ENCODE data around the gene ZBTB8OS. TPM values are rescaled to one million over a fixed set of nuclear protein-coding genes. Genes with fewer than 3 reads are reported as not detected.
A peak's percentile ranks its signal among the peaks of the same experiment; 100 is the strongest.
"Not testable (repeated sequence)": the region's sequence is repeated elsewhere in the genome, so short reads cannot be mapped to it uniquely, and the experiment has no call there.

Gene ZBTB8OS
- total RNA-seq, 1 experiment from 2014 or later = 49.2 TPM

DNA sequence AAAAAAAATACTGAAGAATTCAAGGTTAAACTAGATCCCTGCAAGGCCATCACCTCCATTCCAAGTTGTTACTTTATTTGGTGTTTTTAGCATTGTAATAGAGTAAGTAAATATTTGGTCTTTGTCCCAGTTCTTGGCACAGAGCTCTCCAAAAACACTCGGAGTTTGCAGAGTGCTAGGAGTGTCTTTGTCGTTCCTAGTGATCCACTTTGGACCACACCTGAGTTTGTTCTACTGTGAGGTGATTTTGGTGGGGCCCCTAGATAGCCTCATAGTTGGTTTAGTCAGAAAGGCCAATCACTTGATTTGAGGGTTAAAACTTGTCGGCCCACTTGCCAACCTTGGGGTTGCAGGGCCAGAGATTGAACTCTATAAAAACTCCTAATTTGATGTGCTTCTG is 26.6 kb upstream of the ZBTB8OS start:
- Histone ChIP-seq H3K27ac (ENCODE audit: low read depth, low read length) (no peak overlapping the region), H3K9me2 (ENCODE audit: insufficient read depth) (no peaks in the 10 kb centered on the region), H3K36me3 (ENCODE audit: control insufficient read depth in 1 of 2, insufficient read depth in 2 of 2, low read length in 2 of 2) (peaks cover 53 to 71% of the 10 kb centered on the region in 2 experiments), H3K27me3 (ENCODE audit: insufficient read depth, low read length) (no peaks in the 10 kb centered on the region), H3K9ac (ENCODE audit: low read length) (no peak overlapping the region), H3K79me2 (ENCODE audit: insufficient read depth, low read length) (peaks cover 22% of the 10 kb centered on the region), H4K20me1 (ENCODE audit: insufficient read depth) (no peaks in the 10 kb centered on the region), H3K4me3 (replicated peaks in 1 of 2; ENCODE audit: low read depth in 1 of 2, low read length in 2 of 2) (no peak overlapping the region), H3K9me3 (ENCODE audit: control insufficient read depth in 1 of 2, insufficient read depth in 1 of 2, low read depth in 1 of 2, low read length in 2 of 2) (no peaks in the 10 kb centered on the region), H3K4me2 (ENCODE audit: low read length) (no peak overlapping the region), H2AFZ (ENCODE audit: low read depth, low read length, poor library complexity, severe bottlenecking) (no peak overlapping the region), H3K4me1 (ENCODE audit: control insufficient read depth in 1 of 2, insufficient read depth in 2 of 2, low read length in 2 of 2) (no peaks in the 10 kb centered on the region)
- ChIA-PET POLR2A (interaction anchor here (0.9 kb wide), 1 partner anchor 26 kb away, joined by 3 read pairs; the partner anchor contains the start of gene RBBP4), RAD21 (ENCODE audit: low non-redundant PET in 1 of 2, low total read pairs in 2 of 2, uncharacterized antibody in 2 of 2, unreplicated experiment in 2 of 2) (no interaction called here), CTCF (interaction anchor here (0.6 kb wide), 1 partner anchor 21 kb away, joined by 3 read pairs; no protein-coding TSS in a partner anchor)
- intact Hi-C loops (cut with micrococcal nuclease) = no loop called here
- ATAC-seq = no peak
- TF ChIP-seq ZNF274 (IDR thresholded peaks at IDR 0.05; ENCODE audit: low read depth, low read length) (no peak), SRF (IDR thresholded peaks at IDR 0.05; ENCODE audit: low read depth) (no peak), SP1 (IDR thresholded peaks at IDR 0.05; ENCODE audit: low read depth) (no peak), CBX3 (IDR thresholded peaks at IDR 0.05; ENCODE audit: low read depth) (no peak), ELF1 (IDR thresholded peaks at IDR 0.05; ENCODE audit: borderline replicate concordance, low read depth) (no peak), RAD21 (IDR thresholded peaks at IDR 0.05; ENCODE audit: low read depth) (no peak), SIN3A (IDR thresholded peaks at IDR 0.05; ENCODE audit: low read depth) (no peak), POLR2A (IDR thresholded peaks at IDR 0.05; ENCODE audit: borderline replicate concordance, extremely low read depth, insufficient read depth, insufficient read length) (no peak), TCF7L2 (IDR thresholded peaks at IDR 0.05; ENCODE audit: borderline replicate concordance, extremely low read depth, insufficient read depth, insufficient read length) (no peak), EZH2phosphoT487 (IDR thresholded peaks at IDR 0.05; ENCODE audit: borderline replicate concordance) (no peak), YY1 (IDR thresholded peaks at IDR 0.05; ENCODE audit: extremely low read depth, insufficient replicate concordance, low read depth, low read length) (no peak), ZFX (IDR thresholded peaks at IDR 0.05) (no peak), EZH2 (IDR thresholded peaks at IDR 0.05) (no peak), EGR1 (IDR thresholded peaks at IDR 0.05; ENCODE audit: low read depth) (no peak)
- TF ChIP-seq, protein P1, sequence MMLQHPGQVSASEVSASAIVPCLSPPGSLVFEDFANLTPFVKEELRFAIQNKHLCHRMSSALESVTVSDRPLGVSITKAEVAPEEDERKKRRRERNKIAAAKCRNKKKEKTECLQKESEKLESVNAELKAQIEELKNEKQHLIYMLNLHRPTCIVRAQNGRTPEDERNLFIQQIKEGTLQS (IDR thresholded peaks at IDR 0.05) = no peak
- TF ChIP-seq, protein P2, sequence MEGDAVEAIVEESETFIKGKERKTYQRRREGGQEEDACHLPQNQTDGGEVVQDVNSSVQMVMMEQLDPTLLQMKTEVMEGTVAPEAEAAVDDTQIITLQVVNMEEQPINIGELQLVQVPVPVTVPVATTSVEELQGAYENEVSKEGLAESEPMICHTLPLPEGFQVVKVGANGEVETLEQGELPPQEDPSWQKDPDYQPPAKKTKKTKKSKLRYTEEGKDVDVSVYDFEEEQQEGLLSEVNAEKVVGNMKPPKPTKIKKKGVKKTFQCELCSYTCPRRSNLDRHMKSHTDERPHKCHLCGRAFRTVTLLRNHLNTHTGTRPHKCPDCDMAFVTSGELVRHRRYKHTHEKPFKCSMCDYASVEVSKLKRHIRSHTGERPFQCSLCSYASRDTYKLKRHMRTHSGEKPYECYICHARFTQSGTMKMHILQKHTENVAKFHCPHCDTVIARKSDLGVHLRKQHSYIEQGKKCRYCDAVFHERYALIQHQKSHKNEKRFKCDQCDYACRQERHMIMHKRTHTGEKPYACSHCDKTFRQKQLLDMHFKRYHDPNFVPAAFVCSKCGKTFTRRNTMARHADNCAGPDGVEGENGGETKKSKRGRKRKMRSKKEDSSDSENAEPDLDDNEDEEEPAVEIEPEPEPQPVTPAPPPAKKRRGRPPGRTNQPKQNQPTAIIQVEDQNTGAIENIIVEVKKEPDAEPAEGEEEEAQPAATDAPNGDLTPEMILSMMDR (IDR thresholded peaks at IDR 0.05 in 2 of 3, conservative IDR thresholded peaks at IDR 0.05 in 1 of 3; ENCODE audit: borderline replicate concordance in 1 of 3, insufficient read depth in 1 of 3, low read depth in 2 of 3, low read length in 2 of 3) = no peak
- TF ChIP-seq, protein P3, sequence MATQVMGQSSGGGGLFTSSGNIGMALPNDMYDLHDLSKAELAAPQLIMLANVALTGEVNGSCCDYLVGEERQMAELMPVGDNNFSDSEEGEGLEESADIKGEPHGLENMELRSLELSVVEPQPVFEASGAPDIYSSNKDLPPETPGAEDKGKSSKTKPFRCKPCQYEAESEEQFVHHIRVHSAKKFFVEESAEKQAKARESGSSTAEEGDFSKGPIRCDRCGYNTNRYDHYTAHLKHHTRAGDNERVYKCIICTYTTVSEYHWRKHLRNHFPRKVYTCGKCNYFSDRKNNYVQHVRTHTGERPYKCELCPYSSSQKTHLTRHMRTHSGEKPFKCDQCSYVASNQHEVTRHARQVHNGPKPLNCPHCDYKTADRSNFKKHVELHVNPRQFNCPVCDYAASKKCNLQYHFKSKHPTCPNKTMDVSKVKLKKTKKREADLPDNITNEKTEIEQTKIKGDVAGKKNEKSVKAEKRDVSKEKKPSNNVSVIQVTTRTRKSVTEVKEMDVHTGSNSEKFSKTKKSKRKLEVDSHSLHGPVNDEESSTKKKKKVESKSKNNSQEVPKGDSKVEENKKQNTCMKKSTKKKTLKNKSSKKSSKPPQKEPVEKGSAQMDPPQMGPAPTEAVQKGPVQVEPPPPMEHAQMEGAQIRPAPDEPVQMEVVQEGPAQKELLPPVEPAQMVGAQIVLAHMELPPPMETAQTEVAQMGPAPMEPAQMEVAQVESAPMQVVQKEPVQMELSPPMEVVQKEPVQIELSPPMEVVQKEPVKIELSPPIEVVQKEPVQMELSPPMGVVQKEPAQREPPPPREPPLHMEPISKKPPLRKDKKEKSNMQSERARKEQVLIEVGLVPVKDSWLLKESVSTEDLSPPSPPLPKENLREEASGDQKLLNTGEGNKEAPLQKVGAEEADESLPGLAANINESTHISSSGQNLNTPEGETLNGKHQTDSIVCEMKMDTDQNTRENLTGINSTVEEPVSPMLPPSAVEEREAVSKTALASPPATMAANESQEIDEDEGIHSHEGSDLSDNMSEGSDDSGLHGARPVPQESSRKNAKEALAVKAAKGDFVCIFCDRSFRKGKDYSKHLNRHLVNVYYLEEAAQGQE (IDR thresholded peaks at IDR 0.05; ENCODE audit: low read depth) = no peak
- no peak for DNase-seq (ENCODE audit: low read depth, low spot score)
- BruUV-seq (replicated peaks) = no TSS peak

DNA sequence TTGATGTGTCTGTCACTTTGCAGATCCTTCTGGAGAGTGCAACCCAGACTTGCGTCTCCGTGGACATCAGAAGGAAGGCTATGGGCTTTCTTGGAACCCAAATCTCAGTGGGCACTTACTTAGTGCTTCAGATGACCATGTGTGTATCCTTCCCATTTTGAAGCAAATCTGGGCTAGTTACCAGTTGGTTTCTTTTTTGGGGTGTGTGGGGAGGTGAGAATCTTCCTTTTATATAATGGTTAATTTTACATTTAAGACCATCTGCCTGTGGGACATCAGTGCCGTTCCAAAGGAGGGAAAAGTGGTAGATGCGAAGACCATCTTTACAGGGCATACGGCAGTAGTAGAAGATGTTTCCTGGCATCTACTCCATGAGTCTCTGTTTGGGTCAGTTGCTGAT is 18.4 kb upstream of the ZBTB8OS start:
- H3K9me3 ChIP-seq (ENCODE audit: control insufficient read depth in 1 of 2, insufficient read depth in 1 of 2, low read depth in 1 of 2, low read length in 2 of 2); H2AFZ ChIP-seq (ENCODE audit: low read depth, low read length, poor library complexity, severe bottlenecking); ATAC-seq; H3K4me2 ChIP-seq (ENCODE audit: low read length); POLR2A ChIA-PET; H3K27ac ChIP-seq (ENCODE audit: low read depth, low read length); RAD21 ChIA-PET (ENCODE audit: low non-redundant PET in 1 of 2, low total read pairs in 2 of 2, uncharacterized antibody in 2 of 2, unreplicated experiment in 2 of 2); H3K4me1 ChIP-seq (ENCODE audit: control insufficient read depth in 1 of 2, insufficient read depth in 2 of 2, low read length in 2 of 2); H3K4me3 ChIP-seq (replicated peaks in 1 of 2; ENCODE audit: low read depth in 1 of 2, low read length in 2 of 2); H3K27me3 ChIP-seq (ENCODE audit: insufficient read depth, low read length); CTCF ChIA-PET; H3K9me2 ChIP-seq (ENCODE audit: insufficient read depth); DNase-seq (ENCODE audit: low read depth, low spot score); intact Hi-C loops (cut with micrococcal nuclease); H3K9ac ChIP-seq (ENCODE audit: low read length); H4K20me1 ChIP-seq (ENCODE audit: insufficient read depth): not testable (repeated sequence)
- BruUV-seq (replicated peaks) = TSS peak; percentile 25
- Histone ChIP-seq H3K79me2 (ENCODE audit: insufficient read depth, low read length) (peaks cover 75% of the 10 kb centered on the region), H3K36me3 (ENCODE audit: control insufficient read depth in 1 of 2, insufficient read depth in 2 of 2, low read length in 2 of 2) (peaks cover 54 to 79% of the 10 kb centered on the region in 2 experiments)

Data from HCT116 (cell line).